ENCODE data around the gene FOXE3. TPM values are rescaled to one million over a fixed set of nuclear protein-coding genes. Genes with fewer than 3 reads are reported as not detected.

The FOXE3 gene
- total RNA-seq, 1 donor from 2014 or later: 0.27 TPM

DNA sequence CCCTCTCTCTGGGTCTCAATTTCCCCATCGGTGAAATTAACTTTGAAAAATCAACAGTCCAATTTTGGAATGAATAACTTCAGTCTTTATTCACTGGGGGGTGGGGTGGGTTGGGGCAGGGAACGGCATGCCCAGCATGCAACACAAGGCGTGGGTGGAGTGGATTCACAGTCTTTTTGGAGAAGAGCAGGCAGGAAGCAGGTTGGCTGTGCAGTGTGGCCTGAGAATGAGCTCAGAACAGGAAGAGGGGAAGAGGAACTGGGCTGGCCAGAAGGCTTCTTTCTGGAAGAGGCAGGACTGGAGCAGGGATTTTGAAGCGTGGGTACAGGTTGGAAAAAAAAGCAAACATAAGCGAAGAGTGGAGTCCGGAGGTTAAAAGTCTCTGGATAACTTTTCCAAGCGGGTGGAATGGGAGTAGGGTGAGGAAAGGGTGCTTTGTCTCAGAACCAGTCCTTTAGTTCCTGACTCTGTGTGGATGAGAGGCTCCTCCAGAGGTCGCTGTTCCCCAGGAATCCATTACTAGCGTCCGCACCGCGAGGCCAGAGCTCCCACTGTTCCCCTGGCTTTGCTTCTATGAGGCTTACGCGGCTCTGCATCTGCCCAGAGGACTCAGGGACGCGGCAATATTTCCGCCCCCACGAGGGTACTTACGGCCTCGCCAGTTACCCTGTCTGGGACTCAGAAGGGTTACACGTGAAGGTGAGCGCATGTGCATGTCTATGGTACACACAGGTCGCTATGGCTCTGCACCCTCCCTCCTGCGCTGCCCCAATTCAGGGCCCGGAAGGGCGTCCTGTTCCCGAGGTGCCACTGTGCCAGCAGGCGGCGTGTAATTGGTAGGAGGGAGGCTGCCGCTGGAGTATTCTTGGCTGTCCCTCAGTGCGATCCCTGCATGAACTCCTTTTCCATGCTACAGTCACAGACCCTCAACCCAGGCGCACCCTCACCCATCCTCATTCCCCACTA is 16.3 kb downstream of the FOXE3 start:
- DNase-seq (ENCODE audit: low spot score): peak; percentile 93

GRCh38 chr1:47433037-47433421 is 16.9 kb downstream of the FOXE3 start:
- intact Hi-C loops (cut with DNase I): no loop called here
- ATAC-seq (no peak), DNase-seq (ENCODE audit: low spot score) (no peak)

More for the DNA sequence above, 16.3 kb downstream of the FOXE3 start:
- peak; percentile 81 for ATAC-seq
- intact Hi-C loops (cut with DNase I): no loop called here

DNA sequence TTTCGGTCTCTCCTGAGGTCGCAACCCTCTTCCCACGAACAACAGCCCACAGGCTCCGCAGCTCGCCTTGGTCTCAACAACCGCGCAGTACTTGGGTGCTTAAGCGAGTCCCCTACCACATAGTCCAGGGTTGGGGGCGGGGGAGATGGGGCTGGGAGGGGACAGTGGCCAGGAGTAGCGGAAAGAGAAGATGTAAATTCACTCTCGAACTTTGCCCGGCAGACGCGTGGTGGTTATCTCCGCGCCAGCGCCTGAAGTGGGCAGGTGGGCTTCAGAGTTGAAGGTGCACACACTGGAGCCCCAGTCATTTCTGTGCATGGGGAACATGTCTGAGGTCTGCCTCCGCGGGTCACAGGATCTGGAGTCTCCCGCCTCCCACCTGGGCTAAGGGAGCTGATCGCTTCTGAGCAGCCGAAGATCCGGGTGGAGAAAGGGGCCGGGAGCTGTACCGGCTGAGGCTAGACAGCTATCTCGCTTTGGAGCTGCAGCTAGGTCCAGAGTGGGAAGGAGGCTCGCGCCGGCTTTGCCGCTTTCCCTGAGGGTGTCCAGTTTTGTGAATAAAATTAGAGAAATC is 17.5 kb downstream of the FOXE3 start:
- intact Hi-C loops (cut with DNase I): no loop called here
- DNase-seq (ENCODE audit: low spot score) (no peak), ATAC-seq (no peak)

GRCh38 chr1:47434051-47434842 is 18.2 kb downstream of the FOXE3 start:
- peak; percentile 12 for ATAC-seq
- DNase-seq (ENCODE audit: low spot score): peak; percentile 81
- intact Hi-C loops (cut with DNase I): no loop called here

- ATAC-seq (no peak), DNase-seq (ENCODE audit: low spot score) (no peak)
- intact Hi-C loops (cut with DNase I): loop anchor here (5.0 kb wide), 1 partner anchor 267 kb away; no protein-coding TSS in a partner anchor
Observed at GRCh38 chr1:47435506-47436303, 19.6 kb downstream of the FOXE3 start.

DNA sequence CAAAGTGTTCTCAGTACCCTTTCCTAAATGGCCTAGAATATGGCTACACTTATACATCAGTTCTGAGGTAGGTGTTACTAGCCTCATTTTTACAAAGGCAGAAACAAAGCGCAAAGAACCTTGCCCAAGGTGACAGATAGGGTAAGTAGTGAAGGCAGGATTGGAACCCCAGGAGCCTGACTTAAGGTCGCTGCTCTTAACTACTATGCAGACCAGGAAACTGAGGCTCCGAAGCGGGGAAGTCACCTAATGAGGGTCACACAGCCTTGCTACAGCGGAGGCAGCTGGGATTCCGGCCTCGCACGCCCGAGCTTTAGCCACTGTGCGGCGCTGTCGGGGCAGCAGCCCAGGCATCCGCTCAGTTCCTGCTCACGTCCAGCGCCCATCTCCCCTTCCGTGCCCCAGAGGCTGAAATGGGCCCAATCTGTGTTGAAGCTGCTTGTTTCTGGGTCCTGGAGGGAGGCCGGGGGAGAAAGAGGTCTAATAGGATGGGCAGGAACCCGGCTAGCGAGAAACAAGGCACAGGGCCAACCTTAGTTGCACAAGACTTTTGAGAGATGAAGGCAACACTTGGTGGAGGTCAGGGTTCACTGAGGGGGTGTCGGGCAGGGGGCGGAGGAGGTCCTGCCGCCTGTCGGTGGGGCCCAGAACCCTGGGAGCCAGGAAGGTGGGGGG is 20.4 kb downstream of the FOXE3 start:
- peak; percentile 90 for DNase-seq (ENCODE audit: low spot score)
- intact Hi-C loops (cut with DNase I): loop anchor here (5.0 kb wide), 1 partner anchor 266 kb away; no protein-coding TSS in a partner anchor
- ATAC-seq: peak; percentile 59

GRCh38 chr1:47436979-47437446 is 20.9 kb downstream of the FOXE3 start:
- ATAC-seq: no peak
- DNase-seq (ENCODE audit: low spot score): no peak
- intact Hi-C loops (cut with DNase I): loop anchor here (5.0 kb wide), 1 partner anchor 265 kb away; no protein-coding TSS in a partner anchor

DNA sequence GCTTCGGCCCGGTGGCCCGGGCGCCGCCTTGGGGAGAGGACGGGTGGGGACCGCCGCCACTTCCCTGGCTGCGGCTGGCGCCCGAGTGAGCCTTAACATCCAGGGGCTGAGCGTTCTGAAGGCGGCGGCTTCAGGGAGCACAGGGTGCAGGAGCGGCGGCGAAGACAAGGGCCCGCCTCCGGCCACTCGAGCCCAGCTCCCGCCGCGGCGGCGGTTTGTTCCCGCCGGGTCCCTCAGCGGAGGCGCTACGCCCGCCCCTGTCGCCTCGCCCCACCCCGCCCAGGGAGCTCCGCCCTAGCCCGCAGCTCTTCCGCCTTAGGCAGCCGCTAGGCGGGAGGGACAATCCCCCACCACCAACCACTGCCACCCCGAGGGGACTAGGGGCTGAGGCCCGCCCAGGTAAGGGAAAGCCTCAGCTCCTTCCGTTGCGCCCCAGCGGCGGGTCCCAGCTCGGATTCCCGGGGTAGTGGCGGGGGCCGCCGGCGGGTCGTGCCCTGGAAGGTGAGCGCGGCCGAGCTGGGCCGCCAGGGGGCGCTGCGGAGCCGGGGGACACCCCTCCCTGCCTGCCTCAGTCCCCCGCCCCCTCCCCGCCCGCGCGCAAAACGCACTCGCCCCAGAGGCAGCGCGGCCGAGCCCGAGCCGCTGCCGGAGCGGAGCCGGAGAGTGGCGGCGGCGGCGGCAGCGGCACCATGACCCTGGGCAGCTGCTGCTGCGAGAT is 21.5 kb downstream of the FOXE3 start, which contains the start of gene FOXD2:
Gene FOXD2 (plus strand): TSS at position 598 of the 718 bp plus-strand sequence. CDS start 92 bp downstream, at position 690.
- intact Hi-C loops (cut with DNase I): loop anchor here (5.0 kb wide), 1 partner anchor 265 kb away; no protein-coding TSS in a partner anchor
- peak; percentile 95 for DNase-seq (ENCODE audit: low spot score)
- peak; percentile 83 for ATAC-seq

- no peak for ATAC-seq
- DNase-seq (ENCODE audit: low spot score): no peak
- intact Hi-C loops (cut with DNase I): loop anchor here (5.0 kb wide), 1 partner anchor 264 kb away; no protein-coding TSS in a partner anchor
Observed at GRCh38 chr1:47438165-47439016, 22.3 kb downstream of the FOXE3 start.

GRCh38 chr1:47439017-47439818 is 23.1 kb downstream of the FOXE3 start:
- intact Hi-C loops (cut with DNase I): loop anchor here (5.0 kb wide), 1 partner anchor 263 kb away; no protein-coding TSS in a partner anchor
- no peak for DNase-seq (ENCODE audit: low spot score)
- ATAC-seq: no peak

GRCh38 chr1:47439819-47440598 is 23.9 kb downstream of the FOXE3 start:
- ATAC-seq: no peak
- DNase-seq (ENCODE audit: low spot score): no peak
- intact Hi-C loops (cut with DNase I): loop anchor here (5.0 kb wide), 1 partner anchor 262 kb away; no protein-coding TSS in a partner anchor

- DNase-seq (ENCODE audit: low spot score): no peak
- no peak for ATAC-seq
- intact Hi-C loops (cut with DNase I): no loop called here
Observed at GRCh38 chr1:47440599-47441081, 24.6 kb downstream of the FOXE3 start.

- intact Hi-C loops (cut with DNase I): no loop called here
- DNase-seq (ENCODE audit: low spot score): no peak
- no peak for ATAC-seq
Observed at GRCh38 chr1:47441450-47442106, 25.5 kb downstream of the FOXE3 start.

- no peak for ATAC-seq
- DNase-seq (ENCODE audit: low spot score): no peak
Observed at GRCh38 chr1:47442202-47442601, 26.1 kb downstream of the FOXE3 start.

More at GRCh38 chr1:47442202-47442601, 26.1 kb downstream of the FOXE3 start:
- intact Hi-C loops (cut with DNase I): no loop called here

Measured in sciatic nerve (tissue), 2 donors.